Activated CD8-positive, alpha-beta memory T cell treated with anti-CD3 and anti-CD28 coated beads for 48 hours (primary cell): ENCODE measurements around the gene SMAD7.

Experiments used
- DNase-seq, 3 experiments: peaks; one replicate each; pipeline ENCODE4 v3.0.0-alpha.2; 2020; ENCODE audit warnings: low read depth in 2 of 3, low spot score in 2 of 3

Gene SMAD7

GRCh38 chr18:48917579-48918517, 32.9 kb downstream of the SMAD7 start:
- no peak for DNase-seq

- no peak for DNase-seq
Measured at GRCh38 chr18:48915626-48916425, 34.9 kb downstream of the SMAD7 start.

GRCh38 chr18:48914581-48915251, 36.0 kb downstream of the SMAD7 start:
- no peak for DNase-seq

- DNase-seq, result no peak
Measured at GRCh38 chr18:48913775-48914174, 37.0 kb downstream of the SMAD7 start.

GRCh38 chr18:48913201-48913600, 37.6 kb downstream of the SMAD7 start:
- DNase-seq, result no peak

GRCh38 chr18:48910972-48911545, 39.7 kb downstream of the SMAD7 start:
- no peak for DNase-seq

GRCh38 chr18:48909721-48910120, 41.0 kb downstream of the SMAD7 start:
- no peak for DNase-seq

GRCh38 chr18:48908916-48909315, 41.8 kb downstream of the SMAD7 start:
- DNase-seq, result no peak

GRCh38 chr18:48905513-48905912, 45.3 kb downstream of the SMAD7 start:
- DNase-seq, result no peak

- DNase-seq, result no peak
Measured at GRCh38 chr18:48904847-48905394, 45.8 kb downstream of the SMAD7 start.

GRCh38 chr18:48904091-48904490, 46.7 kb downstream of the SMAD7 start:
- no peak for DNase-seq

GRCh38 chr18:48902856-48903601, 47.7 kb downstream of the SMAD7 start:
- DNase-seq, result no peak

- DNase-seq, result no peak
Measured at GRCh38 chr18:48902023-48902855, 48.5 kb downstream of the SMAD7 start.

- no peak for DNase-seq
Measured at GRCh38 chr18:48901145-48902022, 49.4 kb downstream of the SMAD7 start.

- DNase-seq, result no peak
Measured at GRCh38 chr18:48900469-48900868, 50.3 kb downstream of the SMAD7 start.

- no peak for DNase-seq
Measured at GRCh38 chr18:48899558-48900174, 51.1 kb downstream of the SMAD7 start.

- DNase-seq, result no peak
Measured at GRCh38 chr18:48898521-48898920, 52.2 kb downstream of the SMAD7 start.

- no peak for DNase-seq
Measured at GRCh38 chr18:48897531-48897930, 53.2 kb downstream of the SMAD7 start.
